Neural progenitor cell (in vitro differentiated cells): Measurements from ENCODE around the gene TNS3.

Source experiments
- CTCF ChIP-seq: fragments of 200-600 bp; sonication (generic); IDR thresholded peaks from 2 replicates; pipeline ENCODE4 v1.5.1; 2017; ENCODE audit warnings: antibody characterized with exemption, mild to moderate bottlenecking
- EZH2 ChIP-seq: fragments of 200-600 bp; sonication (generic); IDR thresholded peaks from 2 replicates; pipeline ENCODE4 v1.6.1; 2017; ENCODE audit warnings: antibody characterized with exemption, mild to moderate bottlenecking, moderate library complexity
- EZH2phosphoT487 ChIP-seq: fragments of 200-600 bp; sonication (generic); IDR thresholded peaks from 2 replicates; pipeline ENCODE4 v1.6.1; 2017; ENCODE audit warnings: antibody characterized with exemption

- TF ChIP-seq EZH2: no peak
- no peak for TF ChIP-seq CTCF
- no peak for TF ChIP-seq EZH2phosphoT487
Measured at GRCh38 chr7:47407136-47407535, 174.8 kb downstream of the TNS3 start.
